ENCODE data around the gene POU3F2.

The POU3F2 gene

DNA sequence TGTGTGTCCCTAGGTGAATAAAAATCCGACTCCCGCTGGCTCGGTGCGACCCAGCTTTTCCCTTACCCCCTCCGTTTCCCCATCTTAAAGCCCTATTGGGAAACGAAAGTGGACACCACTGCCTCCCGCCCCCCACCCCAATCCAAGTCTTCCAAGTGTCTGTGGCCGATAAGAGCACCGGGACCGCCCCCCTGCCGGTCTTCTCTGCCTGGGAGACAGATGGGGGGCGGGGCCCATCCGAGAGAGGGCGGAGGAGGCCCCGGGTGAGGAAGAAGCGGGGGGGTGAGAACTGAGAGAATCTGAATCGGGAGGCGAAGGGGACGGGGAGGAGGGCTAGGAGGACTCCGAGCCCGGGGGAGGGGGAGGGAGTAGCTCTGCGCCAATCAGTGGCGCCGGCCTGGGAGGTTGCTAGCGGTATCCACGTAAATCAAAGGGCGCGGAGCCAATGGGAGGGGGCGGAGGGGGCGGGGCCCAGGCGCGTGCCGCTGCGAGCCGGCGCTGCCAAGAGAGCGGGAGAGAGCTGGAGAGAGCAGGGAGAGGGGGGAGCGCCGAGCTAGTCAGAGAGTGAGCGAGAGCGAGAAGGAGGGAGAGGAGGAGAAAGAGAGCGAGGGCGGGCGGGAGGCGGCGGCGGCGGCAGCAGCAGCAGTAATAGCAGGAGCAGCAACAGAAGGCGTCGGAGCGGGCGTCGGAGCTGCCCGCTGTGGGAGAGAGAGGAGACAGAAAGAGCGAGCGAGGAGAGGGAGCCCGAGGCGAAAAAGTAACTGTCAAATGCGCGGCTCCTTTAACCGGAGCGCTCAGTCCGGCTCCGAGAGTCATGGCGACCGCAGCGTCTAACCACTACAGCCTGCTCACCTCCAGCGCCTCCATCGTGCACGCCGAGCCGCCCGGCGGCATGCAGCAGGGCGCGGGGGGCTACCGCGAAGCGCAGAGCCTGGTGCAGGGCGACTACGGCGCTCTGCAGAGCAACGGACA lies at the start of gene POU3F2:
TSS of gene POU3F2 (plus strand) at position 515 of the 972 bp plus-strand sequence. CDS start at position 815, 300 bp downstream.
- DNase-seq, result no peak

DNA sequence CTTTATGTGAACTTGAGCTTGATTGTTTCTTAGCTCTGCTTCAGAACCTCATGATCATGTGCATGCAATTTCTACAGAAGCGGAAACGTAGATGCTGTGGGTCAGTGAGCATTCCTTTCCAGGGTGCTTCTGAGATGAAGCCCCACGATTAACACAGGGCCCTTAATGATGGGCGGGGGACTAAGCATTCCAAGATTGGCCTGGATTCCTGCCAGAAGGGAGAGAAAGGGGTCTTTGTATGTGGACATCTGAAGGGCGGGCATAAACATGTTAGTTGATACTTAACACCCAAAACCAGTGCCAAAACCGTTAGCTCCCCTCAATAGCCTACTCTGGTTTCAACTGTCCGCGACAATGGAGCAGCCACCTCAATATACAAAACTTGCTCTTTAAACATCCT lies 46.9 kb upstream of the POU3F2 start:
- no peak for DNase-seq

DNA sequence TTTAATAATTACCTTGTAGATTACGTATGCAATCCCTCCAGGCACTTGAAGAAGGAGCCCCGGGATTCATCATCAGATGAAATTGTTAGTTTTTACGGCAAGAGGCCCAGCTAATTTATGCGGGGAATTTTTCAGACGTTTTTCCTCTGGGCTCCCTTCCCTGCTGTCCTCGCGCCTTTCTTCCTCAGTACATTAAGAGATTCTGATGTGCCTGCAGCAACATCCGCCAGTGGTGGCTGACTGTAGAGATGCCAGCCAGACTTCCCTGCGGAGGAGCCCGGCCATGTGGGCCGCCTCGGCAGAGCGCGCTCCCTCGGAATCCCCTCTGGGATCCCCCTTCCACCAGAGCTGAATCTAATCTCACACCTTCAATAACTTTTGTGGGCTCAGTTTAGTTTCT lies 46.4 kb upstream of the POU3F2 start:
- no peak for DNase-seq

DNA sequence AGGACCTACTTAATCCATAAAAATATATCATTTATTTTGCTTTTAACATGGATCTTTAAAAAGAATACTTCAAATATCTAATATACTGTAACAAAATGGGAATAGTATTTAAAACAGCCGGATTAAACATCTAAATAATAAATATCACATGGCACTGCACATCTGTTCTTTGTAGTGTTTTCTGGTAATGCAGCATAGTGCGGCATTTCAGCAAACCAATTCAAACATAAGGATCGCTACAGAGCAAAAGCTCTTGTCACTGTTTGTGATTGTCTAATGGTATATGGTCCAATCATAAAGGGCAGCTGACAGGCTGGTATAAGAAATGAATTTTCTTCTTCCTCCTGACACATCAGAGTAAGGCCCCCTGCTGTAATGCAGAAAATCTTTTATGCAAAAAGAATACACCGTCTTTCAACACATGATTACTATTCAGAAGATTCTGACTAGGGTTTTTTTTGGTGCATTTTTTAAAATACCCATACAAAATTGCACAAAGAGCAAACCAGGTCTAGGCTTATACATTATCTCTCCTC lies 40.0 kb upstream of the POU3F2 start:
- no peak for DNase-seq

DNA sequence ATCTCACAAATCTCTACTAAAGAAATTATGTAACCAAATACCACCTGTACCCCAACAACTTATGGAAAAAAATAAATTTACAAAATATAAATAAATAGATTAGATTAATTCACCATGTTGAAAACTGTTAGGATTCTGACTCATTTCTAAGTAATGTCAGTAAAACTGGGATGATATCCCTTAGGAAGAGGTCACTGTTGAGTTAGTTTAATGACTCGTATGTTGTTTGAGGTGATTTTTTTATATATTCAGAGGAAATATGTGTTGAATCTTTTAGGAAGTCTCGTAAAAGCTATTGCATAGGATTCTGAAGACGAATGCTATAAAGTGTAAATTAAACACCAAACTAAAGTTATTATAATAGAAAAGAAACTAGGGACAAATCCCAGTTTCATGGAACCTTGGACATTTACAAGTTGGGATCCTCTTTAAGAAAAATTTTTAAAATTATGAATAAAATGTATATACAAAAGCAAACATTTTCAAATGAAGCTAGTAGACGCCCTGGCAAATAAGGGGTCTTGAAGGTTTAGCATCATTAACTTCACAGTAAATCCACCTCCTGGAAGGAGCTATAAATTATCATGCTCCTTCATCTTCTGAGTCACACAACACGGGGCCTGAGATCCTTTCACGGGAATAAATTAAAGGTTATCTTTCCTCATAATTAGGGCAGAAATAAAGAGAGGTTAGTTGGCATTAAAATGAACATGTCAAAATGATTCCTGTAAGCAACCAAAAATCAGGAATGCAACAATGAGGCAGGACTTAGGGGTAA lies 37.0 kb upstream of the POU3F2 start:
- no peak for DNase-seq

DNA sequence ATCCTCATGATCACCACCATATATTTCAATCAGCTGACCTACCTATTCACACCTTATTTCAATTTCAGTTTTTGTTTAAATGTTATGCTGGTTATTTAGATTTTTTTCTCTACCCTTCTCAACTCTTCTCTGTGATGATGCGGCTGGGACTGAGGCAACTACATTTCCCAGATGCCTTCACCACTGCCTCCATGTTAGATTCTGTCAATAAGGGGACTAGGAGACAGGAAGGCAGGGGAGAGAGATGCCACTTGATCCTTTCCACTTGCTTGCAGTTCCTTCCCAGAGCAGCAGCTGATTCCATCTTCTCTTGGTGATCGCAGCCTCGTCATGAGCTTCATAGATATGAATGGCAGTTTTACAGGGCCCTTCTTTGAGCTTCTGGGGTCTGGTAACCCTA lies 33.5 kb upstream of the POU3F2 start:
- no peak for DNase-seq

DNA sequence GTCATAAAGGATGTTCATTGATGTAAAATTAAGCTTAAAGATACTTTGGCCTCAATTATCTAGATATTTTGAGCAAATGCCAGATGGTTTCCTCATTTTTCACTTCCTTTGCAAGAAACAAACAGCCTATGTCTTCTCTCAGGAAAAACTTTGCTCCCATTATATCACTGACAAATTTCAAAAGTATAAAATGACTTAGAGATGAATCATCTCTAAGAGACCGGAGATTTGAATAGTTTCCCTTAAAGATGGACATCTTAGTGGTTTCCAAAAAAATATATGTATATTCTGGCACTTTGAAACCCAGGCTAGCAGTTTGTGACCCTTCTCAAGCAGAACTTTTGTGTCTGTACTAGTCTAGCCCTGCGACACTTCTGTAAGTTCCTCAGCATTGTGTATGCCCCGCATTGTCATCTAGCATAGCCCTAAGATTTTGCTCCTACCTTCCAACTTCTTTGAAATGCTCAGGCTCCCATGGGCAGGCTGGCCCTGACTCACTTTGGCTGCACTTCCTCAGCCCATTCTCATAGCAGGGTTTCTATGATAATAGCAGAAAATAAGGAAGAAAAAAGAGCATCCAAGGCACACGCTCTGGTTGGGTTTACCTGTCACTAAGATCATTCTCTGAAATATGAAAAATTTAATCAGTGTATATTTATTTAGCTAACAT lies 25.7 kb upstream of the POU3F2 start:
- DNase-seq, result no peak

DNA sequence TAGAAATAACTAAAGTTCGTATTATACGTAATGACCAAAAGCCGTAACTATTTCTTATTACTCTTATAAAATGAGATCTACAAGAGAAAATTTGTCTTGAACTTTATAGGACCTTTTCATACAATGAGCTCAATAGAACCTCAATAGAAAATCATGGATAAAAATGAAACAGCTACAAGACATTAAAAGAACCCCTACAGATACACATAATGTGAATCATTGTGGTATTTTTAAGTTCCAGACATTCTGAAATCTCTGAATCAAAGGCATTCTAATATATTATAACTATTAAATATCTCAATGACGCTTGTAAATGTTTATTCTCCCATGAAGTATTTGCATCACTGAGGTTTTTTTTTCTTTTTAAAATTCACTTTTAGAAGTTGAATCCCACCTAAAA lies 22.2 kb upstream of the POU3F2 start:
- DNase-seq, result no peak

DNA sequence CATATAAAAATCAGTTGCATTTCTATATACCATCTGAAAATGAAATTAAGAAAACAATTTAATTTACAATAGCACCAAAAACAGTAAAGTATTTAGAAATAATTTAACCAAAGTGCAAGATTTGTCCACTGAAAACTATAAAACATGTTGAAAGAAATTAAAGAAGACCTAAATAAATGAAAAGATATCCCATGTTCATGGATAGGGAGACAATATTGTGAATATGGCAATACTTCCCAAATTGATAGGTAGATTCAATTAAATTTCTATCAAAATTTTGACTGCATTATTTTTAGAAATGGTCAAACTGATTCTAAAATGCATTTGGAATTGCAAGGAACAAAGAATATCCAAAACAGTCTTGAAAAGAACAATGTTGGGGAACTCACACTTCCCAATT lies 17.6 kb upstream of the POU3F2 start:
- DNase-seq, result no peak

DNA sequence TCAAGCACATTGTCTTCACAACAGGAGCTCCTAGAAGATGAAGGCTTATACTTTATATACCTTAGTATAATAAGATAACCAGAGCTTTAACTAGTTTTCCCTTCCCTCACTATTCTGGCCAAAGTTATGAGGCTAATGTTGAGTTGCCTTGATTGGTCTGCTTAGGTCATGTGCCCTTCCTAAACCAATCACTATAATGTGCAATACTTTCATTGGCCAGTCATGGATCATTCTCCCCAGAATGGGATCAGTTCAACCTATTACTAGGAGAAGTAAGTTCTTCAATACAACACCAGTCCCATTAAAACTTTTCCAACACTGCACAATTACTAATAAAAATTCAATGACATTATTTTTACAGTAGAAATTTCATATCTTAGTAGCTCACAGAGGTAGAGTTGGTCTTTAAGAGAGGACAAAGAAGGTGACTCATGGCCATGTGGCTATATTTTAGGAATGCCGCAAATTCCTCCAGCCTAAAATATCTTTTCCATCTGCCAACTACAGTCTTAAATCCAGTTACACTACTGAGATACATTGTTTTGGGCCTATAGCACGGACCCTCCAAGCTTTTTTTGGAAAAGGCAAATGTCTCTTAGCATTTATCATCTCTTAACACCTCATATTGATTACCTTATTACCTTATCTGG lies 12.5 kb upstream of the POU3F2 start:
- no peak for DNase-seq

DNA sequence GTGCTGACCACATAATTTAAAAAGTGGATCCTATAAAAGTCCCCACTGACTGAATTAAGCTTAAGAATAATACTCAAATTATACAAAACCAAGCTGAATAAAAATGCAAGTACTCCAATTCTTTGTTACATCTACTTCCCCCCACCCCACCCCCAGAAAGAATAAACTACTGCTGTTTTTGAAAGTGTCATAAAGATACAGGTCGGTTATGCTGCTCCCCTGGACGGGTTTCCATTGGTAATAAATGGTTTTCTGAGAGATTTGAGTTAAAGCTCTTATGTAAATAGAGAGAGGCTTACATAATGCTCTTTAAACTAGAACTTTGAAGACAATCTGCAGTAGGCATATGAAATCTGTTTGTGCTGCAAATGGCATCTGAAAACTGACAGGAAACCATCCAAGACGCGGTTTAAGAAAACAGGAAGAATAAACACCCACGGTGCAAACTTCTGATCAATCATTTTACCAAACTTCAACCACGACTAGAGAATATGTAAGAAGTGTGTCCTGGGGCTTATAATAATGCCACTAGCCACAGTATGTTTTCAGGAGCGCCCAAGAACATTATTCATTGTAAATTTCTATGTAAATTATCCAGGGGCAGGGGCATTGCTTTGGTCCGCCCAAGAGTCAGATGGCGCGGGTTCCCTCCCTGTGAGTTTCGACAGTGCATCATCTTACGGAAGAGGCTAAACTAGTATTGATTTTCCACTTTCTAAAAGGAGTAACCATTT lies 10.8 kb upstream of the POU3F2 start:
- no peak for DNase-seq

DNA sequence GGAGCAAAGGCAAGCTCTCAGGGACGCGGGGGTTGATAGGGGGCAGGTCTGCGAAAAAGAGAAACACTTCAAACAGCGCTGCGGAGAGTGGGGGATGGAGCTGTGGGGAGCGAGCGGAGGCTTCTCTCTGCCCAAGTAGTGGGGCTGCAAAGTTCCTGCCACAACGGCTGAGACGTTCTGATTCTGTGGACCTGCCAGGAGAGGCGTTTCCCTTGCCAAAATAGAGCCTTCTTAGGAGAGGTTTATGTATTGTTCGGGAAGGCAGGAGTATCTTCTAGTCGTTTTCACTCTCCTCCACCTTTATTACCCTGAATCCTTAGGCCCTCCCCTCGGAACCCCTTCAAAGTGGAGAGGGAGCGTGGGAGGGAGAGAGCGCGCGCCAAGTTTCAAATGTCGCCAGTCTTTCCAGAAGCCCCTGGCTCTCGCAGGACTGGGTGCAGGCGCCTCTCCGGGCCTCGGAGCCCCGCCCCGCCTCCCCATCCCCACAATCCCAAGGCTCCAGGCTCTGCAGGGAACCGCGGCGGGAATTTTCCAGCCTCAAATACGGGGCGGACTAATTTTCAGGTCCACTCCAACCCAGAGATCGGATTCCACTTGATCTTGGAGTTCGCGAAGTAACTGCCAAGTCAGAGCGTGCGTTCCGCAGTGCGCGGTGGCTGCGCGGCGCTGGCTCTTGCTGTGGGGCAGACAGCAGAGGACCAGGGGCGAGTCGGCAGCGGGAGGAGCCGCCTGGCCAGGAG lies 10.0 kb upstream of the POU3F2 start:
- no peak for DNase-seq

DNA sequence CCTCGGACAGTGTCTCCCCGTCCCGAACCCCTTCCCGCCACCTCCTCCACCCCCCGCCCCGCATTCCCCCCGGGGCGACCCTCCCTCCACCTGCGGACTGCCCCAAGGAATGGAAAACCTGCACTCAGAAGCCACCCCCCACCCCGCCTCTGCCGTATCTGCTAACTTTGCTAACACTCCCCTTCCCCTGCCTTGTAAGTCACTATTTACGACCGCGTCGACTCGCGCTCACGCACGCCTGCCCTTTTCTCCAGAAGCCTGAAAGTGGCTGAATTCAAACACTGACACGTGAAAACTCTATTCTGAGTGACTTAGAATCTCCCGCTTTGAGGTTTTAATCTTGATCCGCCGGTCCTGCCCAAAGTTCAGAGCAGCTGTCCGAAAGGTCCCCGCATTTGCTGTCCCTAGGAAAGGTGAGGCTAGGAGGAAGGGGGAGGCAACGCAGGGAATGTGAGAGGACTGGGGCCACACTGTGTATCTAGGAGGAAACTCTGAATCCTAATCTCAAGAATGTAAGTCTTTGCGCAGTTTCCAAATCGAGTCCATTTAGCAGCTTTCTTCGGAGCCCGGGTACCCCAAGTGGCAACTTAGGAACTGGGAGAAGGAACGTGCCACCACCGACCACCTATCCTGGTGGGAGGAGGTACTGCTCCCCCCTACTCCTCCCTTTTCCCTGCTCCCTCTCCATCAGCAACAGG lies 9.3 kb upstream of the POU3F2 start:
- DNase-seq, result no peak

DNA sequence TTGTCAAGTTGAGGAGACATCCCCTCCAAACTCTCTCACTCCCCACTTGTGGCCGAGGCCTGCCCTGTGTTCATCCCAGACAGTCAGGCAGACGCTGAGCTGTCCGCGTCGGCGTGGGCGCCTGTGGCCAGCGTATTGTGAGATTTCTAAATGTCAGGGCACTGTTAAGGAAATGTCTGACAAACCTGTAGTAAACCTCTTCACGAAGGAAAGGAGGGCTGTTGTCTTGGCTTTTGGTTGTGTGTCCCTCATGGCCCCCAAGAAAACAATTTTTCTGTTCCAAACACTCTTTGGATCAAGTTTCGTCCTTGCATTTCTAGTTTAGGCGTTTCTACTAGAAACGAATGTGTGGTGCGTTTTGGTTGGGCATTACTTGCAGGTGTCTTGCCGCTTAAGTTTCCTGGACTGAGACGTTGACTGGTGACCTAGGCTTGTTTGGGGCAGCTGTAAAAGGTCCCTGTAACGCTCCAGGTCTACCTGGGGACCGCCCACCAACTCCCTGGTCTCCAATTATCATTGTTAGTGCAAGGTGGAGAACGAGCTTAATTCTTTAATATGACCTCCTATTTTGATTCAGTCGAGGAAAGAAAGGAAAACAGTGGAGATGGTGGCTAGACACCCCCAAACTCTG lies 8.7 kb upstream of the POU3F2 start:
- no peak for DNase-seq

DNA sequence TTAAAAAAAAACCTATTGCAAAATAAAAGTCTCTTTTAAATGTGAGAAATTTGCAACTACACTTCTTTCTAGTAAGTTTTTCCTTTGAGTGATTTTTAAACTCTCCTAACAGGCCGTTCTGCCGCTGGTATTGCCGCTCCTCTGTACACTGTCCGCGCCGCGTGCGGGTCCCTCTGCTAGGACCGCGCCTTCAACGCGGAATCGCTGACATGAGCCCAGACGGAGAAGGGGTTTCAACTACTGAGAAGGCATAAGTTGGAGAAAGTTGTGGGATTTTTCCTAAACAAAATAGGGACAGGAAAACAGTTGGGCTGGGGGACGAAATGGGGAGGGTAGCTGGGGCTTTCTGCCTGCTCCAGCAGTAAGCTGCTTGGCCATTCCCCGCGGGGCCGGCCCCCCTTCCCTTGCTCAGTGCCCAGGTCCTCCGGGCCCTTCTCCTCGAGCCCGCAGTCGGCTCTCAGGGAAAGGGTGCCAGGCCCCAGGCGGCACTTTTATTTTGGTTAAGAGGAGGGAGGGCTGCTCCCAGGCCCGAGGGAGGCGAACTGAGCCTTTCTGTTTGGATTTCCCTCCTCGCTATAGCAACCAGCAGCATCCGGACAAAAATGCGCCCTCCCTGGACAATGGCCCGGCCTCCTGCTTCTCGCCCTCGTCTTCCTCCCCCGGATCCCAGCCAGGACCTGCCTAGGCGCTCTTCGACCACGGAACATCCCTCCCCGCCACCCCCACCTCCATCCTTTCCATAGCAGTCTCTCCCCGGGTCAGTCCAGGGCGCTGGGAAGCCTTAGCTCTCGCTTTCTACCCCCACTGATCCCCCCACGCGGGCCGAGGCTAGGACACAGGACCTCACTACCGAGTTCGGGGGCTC lies 6.8 kb upstream of the POU3F2 start:
- DNase-seq, result no peak

DNA sequence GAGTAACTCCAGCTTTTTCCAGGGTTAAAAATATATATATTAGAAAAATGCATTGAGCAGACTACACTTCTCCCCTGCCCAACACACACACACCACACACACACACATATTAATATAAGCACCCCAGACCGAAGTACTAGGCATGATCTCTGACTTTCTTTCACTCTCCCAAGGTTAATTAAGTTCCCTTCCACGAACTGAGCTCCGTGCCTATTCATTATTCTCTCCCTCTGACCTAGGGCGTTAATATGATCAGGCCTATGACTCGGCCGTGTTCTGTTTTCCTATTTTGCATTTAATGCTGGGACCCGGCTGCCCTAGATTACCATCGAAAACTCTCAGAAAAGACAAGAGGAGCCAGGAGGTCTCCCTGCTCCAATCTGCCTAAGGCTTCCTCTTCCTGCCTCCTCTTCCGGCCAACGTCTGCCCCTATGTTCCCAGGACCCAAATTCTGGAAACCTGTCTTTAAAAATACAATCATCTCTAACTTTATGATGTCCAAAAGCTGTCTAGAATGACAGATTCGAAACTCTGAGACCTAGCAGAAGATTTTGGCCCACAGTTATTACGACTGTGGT lies 6.1 kb upstream of the POU3F2 start:
- no peak for DNase-seq

DNA sequence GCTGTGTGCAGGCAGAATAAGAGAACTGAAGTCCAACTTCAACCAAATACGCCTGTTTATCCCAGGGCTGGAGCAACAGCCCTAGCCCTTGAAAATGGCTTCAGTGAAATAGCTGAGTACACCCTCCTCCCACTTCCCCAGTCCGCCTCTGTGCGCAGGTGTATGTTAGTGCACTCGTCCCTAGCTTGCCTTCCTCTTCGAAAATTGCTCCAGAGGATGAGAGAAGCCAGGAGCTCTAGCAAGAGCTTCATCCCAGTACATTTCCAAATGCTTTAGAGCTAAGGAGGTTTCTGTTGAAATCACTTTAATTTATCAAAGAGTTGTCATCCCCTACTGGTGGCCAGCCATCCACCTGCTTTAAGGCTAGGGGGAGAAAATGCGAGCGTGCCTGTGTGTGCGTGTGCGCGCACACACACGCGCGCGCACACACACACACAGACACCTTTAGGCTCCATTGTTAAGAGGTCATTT lies 5.4 kb upstream of the POU3F2 start:
- no peak for DNase-seq

DNA sequence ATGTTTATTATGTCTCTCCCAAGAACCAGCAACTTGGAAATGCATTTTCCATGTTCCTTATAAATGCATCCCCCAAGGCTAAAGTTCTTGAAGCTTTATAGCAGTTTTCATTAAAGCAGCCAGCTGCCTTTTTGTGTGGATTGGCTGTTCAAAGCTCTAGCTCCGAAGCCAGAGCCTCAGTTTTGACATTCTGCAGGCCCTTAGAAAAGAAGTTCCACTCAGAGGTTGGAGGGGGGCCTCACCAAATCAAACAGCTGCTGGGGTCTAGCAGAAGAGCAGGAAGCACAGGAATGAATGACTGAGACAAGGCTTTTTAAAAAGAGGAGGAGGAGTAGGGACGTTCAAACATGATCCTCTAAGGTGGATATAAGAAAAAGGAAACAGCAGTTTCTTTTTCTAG lies 4.2 kb upstream of the POU3F2 start:
- DNase-seq, result no peak
